ENCODE measurements around the gene TIFAB.

GRCh38 chr5:135432113-135432512, 20.0 kb downstream of the TIFAB start:
- TF ChIP-seq CTCF (IDR thresholded peaks at IDR 0.05; ENCODE audit: low read depth, low read length, poor library complexity, severe bottlenecking) (no peak), EZH2phosphoT487 (IDR thresholded peaks at IDR 0.05; ENCODE audit: borderline replicate concordance, low read length) (no peak)
